ENCODE results near the gene PRKAG2.
"Not testable (repeated sequence)": the region's sequence is repeated elsewhere in the genome, so short reads cannot be mapped to it uniquely, and the experiment has no call there.

Gene PRKAG2

GRCh38 chr7:151754688-151755130 is 122.2 kb downstream of the PRKAG2 start:
- in situ Hi-C loops (cut with MboI; ENCODE audit: low sequenced_read_pairs), result no loop called here

- in situ Hi-C loops (cut with MboI; ENCODE audit: low sequenced_read_pairs), result no loop called here
These were observed 122.7 kb downstream of the PRKAG2 start for GRCh38 chr7:151754142-151754590.

GRCh38 chr7:151752816-151753595 is 123.9 kb downstream of the PRKAG2 start:
- in situ Hi-C loops (cut with MboI; ENCODE audit: low sequenced_read_pairs), result no loop called here

GRCh38 chr7:151752037-151752436 is 124.9 kb downstream of the PRKAG2 start:
- in situ Hi-C loops (cut with MboI; ENCODE audit: low sequenced_read_pairs), result no loop called here

GRCh38 chr7:151748733-151749132 is 128.2 kb downstream of the PRKAG2 start:
- in situ Hi-C loops (cut with MboI; ENCODE audit: low sequenced_read_pairs), result no loop called here

GRCh38 chr7:151748021-151748420 is 128.9 kb downstream of the PRKAG2 start:
- in situ Hi-C loops (cut with MboI; ENCODE audit: low sequenced_read_pairs), result not testable (repeated sequence)

- in situ Hi-C loops (cut with MboI; ENCODE audit: low sequenced_read_pairs), result no loop called here
These were observed 131.2 kb downstream of the PRKAG2 start for GRCh38 chr7:151745706-151746105.

- in situ Hi-C loops (cut with MboI; ENCODE audit: low sequenced_read_pairs), result no loop called here
These were observed 132.0 kb downstream of the PRKAG2 start for GRCh38 chr7:151744656-151745638.

GRCh38 chr7:151744051-151744580 is 132.8 kb downstream of the PRKAG2 start:
- in situ Hi-C loops (cut with MboI; ENCODE audit: low sequenced_read_pairs), result no loop called here

GRCh38 chr7:151743481-151743983 is 133.4 kb downstream of the PRKAG2 start:
- in situ Hi-C loops (cut with MboI; ENCODE audit: low sequenced_read_pairs), result no loop called here

GRCh38 chr7:151742713-151743480 is 134.0 kb downstream of the PRKAG2 start:
- in situ Hi-C loops (cut with MboI; ENCODE audit: low sequenced_read_pairs), result no loop called here

GRCh38 chr7:151741585-151741984 is 135.3 kb downstream of the PRKAG2 start:
- in situ Hi-C loops (cut with MboI; ENCODE audit: low sequenced_read_pairs), result no loop called here

GRCh38 chr7:151740081-151740851 is 136.6 kb downstream of the PRKAG2 start:
- in situ Hi-C loops (cut with MboI; ENCODE audit: low sequenced_read_pairs), result no loop called here

- in situ Hi-C loops (cut with MboI; ENCODE audit: low sequenced_read_pairs), result no loop called here
These were observed 138.0 kb downstream of the PRKAG2 start for GRCh38 chr7:151738925-151739324.

- in situ Hi-C loops (cut with MboI; ENCODE audit: low sequenced_read_pairs), result no loop called here
These were observed 140.5 kb downstream of the PRKAG2 start for GRCh38 chr7:151736403-151736909.

- in situ Hi-C loops (cut with MboI; ENCODE audit: low sequenced_read_pairs), result no loop called here
These were observed 141.0 kb downstream of the PRKAG2 start for GRCh38 chr7:151735851-151736402.

- in situ Hi-C loops (cut with MboI; ENCODE audit: low sequenced_read_pairs), result no loop called here
These were observed 141.6 kb downstream of the PRKAG2 start for GRCh38 chr7:151735186-151735850.

- in situ Hi-C loops (cut with MboI; ENCODE audit: low sequenced_read_pairs), result no loop called here
These were observed 143.9 kb downstream of the PRKAG2 start for GRCh38 chr7:151732834-151733592.
